Spleen (tissue), 7 donors: ENCODE measurements around the gene SLC1A2.

ENCODE experiments used
- CTCF ChIP-seq, 11 experiments: fragments of 200-600 bp in 7 of 11; fragments of 450-650 bp in 4 of 11; sonication (generic) in 4 of 11; IDR thresholded peaks in 8 of 11; conservative IDR thresholded peaks in 3 of 11; 1 replicate in 7 of 11; 2 replicates in 4 of 11; pipeline versions ENCODE4 v1.4.0 to v1.8.0; 2016 to 2021; ENCODE audit warnings: antibody characterized with exemption in 11 of 11, inconsistent platforms in 4 of 11, mild to moderate bottlenecking in 1 of 11
- POLR2A ChIP-seq, 3 donors: fragments of 450-650 bp; IDR thresholded peaks; one replicate each; pipeline ENCODE4 v1.5.1; 2017; ENCODE audit warnings: antibody characterized with exemption in 3 of 3, mild to moderate bottlenecking in 1 of 3
- POLR2AphosphoS5 ChIP-seq, 3 donors: sonication (generic); formaldehyde crosslinking; IDR thresholded peaks; one replicate each; pipeline ENCODE4 v1.5.1; 2017; ENCODE audit warnings: antibody characterized with exemption in 3 of 3
- donor health status: DM: no; HTN: no; CAD: no; lungs with moderate emphysema.
- donor health status: DM: no; HTN: no; CAD: no.
- donor health status: DM: no; HTN: no; CAD: no.

GRCh38 chr11:35237860-35238715 lies 181.3 kb downstream of the SLC1A2 start:
- TF ChIP-seq POLR2AphosphoS5 (IDR thresholded peaks at IDR 0.05) (peak in 1 of 3 donors; percentile 30), CTCF (IDR thresholded peaks at IDR 0.05 in 8 of 11, conservative IDR thresholded peaks at IDR 0.05 in 3 of 11) (peak; percentile 43 to 88 (median 83)), POLR2A (IDR thresholded peaks at IDR 0.05) (no peak)
